ENCODE data around the gene MAD2L1BP.

DNA sequence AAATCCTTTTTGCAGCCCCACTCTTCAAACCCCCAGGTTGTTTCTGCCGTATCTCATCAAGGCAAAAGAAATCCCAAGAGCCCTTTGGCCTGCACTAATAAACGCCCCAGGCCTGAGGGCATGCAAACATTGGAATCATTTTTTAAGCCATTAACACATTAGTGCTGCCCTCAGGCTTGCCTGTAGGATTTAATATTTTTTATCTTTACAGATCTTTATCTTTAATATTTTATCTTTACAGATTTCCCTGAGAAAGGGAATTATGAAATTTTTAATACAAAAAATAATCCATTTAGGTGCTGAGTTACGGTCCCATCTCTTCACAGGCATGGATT lies 21.3 kb upstream of the MAD2L1BP start:
- no peak for TF ChIP-seq POLR2A (IDR thresholded peaks at IDR 0.05; ENCODE audit: low read depth, low read length)
- TF ChIP-seq TAF1 (IDR thresholded peaks at IDR 0.05; ENCODE audit: borderline replicate concordance, low read depth, low read length) = no peak

All from GM12892 (cell line).